ENCODE measurements around the gene KRTAP4-12. TPM values are rescaled to one million over a fixed set of nuclear protein-coding genes. Genes with fewer than 3 reads are reported as not detected.
"Not testable (repeated sequence)": the region's sequence is repeated elsewhere in the genome, so short reads cannot be mapped to it uniquely, and the experiment has no call there.

Gene KRTAP4-12
- total RNA-seq, 1 donor from 2014 or later = not detected

GRCh38 chr17:41126412-41126811, 2.4 kb upstream of the KRTAP4-12 start:
- no peak for DNase-seq (ENCODE audit: low read depth in 2 of 2)

GRCh38 chr17:41125064-41125463, 1.1 kb upstream of the KRTAP4-12 start:
- DNase-seq (ENCODE audit: low read depth in 2 of 2) = no peak

GRCh38 chr17:41123292-41123990, 541 bp downstream of the KRTAP4-12 start:
- not testable (repeated sequence) for DNase-seq (ENCODE audit: low read depth in 2 of 2)

- DNase-seq (ENCODE audit: low read depth in 2 of 2) = no peak
Observed at GRCh38 chr17:41121742-41122141, 2.2 kb downstream of the KRTAP4-12 start.

- peak; percentile 36 to 72 for DNase-seq (ENCODE audit: low read depth in 2 of 2)
Observed at GRCh38 chr17:41119696-41120690, 4.0 kb downstream of the KRTAP4-12 start.

GRCh38 chr17:41118721-41119120, 5.3 kb downstream of the KRTAP4-12 start:
- DNase-seq (ENCODE audit: low read depth in 2 of 2) = no peak

- not testable (repeated sequence) for DNase-seq (ENCODE audit: low read depth in 2 of 2)
Observed at GRCh38 chr17:41117846-41118386, 6.1 kb downstream of the KRTAP4-12 start, which contains the start of gene KRTAP4-11. Gene KRTAP4-11 (minus strand): TSS chr17:41118373. CDS start chr17:41118315, 58 bp downstream.

- no peak for DNase-seq (ENCODE audit: low read depth in 2 of 2)
Observed at GRCh38 chr17:41116297-41116696, 7.7 kb downstream of the KRTAP4-12 start.

GRCh38 chr17:41111151-41111885, 12.7 kb downstream of the KRTAP4-12 start:
- DNase-seq (ENCODE audit: low read depth in 2 of 2) = no peak

- DNase-seq (ENCODE audit: low read depth in 2 of 2) = not testable (repeated sequence)
Observed at GRCh38 chr17:41108728-41109386, 15.1 kb downstream of the KRTAP4-12 start.

- no peak for DNase-seq (ENCODE audit: low read depth in 2 of 2)
Observed at GRCh38 chr17:41107941-41108450, 16.0 kb downstream of the KRTAP4-12 start.

- not testable (repeated sequence) for DNase-seq (ENCODE audit: low read depth in 2 of 2)
Observed at GRCh38 chr17:41105347-41105746, 18.6 kb downstream of the KRTAP4-12 start, which contains the start of gene KRTAP4-9. Gene KRTAP4-9 (plus strand): TSS chr17:41105389. CDS start chr17:41105389, 0 bp downstream.

- DNase-seq (ENCODE audit: low read depth in 2 of 2) = not testable (repeated sequence)
Observed at GRCh38 chr17:41104386-41105038, 19.5 kb downstream of the KRTAP4-12 start.

GRCh38 chr17:41103896-41104295, 20.1 kb downstream of the KRTAP4-12 start:
- no peak for DNase-seq (ENCODE audit: low read depth in 2 of 2)

- no peak for DNase-seq (ENCODE audit: low read depth in 2 of 2)
Observed at GRCh38 chr17:41101586-41102259, 22.3 kb downstream of the KRTAP4-12 start, which contains the start of gene KRTAP4-16. Gene KRTAP4-16 (minus strand): TSS chr17:41102209. CDS start chr17:41102209, 0 bp downstream.

GRCh38 chr17:41099682-41100480, 24.1 kb downstream of the KRTAP4-12 start:
- peak in 1 of 2 donors; percentile 64 for DNase-seq (ENCODE audit: low read depth in 2 of 2)

GRCh38 chr17:41098481-41098880, 25.5 kb downstream of the KRTAP4-12 start:
- DNase-seq (ENCODE audit: low read depth in 2 of 2) = no peak

- DNase-seq (ENCODE audit: low read depth in 2 of 2) = no peak
Observed at GRCh38 chr17:41098042-41098441, 25.9 kb downstream of the KRTAP4-12 start, which contains the start of gene KRTAP4-8. Gene KRTAP4-8 (minus strand): TSS chr17:41098142. CDS start chr17:41098084, 58 bp downstream.

Measured in dermis microvascular lymphatic vessel endothelial cell (primary cell).